Thoracic aorta (tissue), 2 donors: ENCODE measurements around the gene HSDL1. TPM values are rescaled to one million over a fixed set of nuclear protein-coding genes. Genes with fewer than 3 reads are reported as not detected.

Experiments
- ATAC-seq: fragments of 150-250 bp; one replicate; pipeline ENCODE4 v1.8.0; 2017; ENCODE audit warnings: low read depth; ENCODE audit not compliant: insufficient number of reproducible peaks, low FRiP score
- DNase-seq: peaks from one replicate; pipeline ENCODE4 v3.0.0-alpha.2; 2020; ENCODE audit warnings: low spot score
- H3K27ac ChIP-seq, 2 donors: fragments of 200-600 bp; sonication (generic); 1 replicate in 1 of 2; 2 replicates in 1 of 2; pipeline ENCODE4 v1.5.1; 2016; ENCODE audit warnings: mild to moderate bottlenecking in 2 of 2, moderate library complexity in 2 of 2
- H3K27me3 ChIP-seq: fragments of 200-600 bp; sonication (generic); replicated peaks from 2 replicates; pipeline ENCODE4 v1.6.0; 2016; ENCODE audit warnings: mild to moderate bottlenecking; ENCODE audit not compliant: insufficient read depth
- H3K36me3 ChIP-seq: fragments of 200-600 bp; sonication (generic); one replicate; pipeline ENCODE4 v1.5.1; 2016
- H3K4me1 ChIP-seq, 2 donors: fragments of 200-600 bp; sonication (generic); 1 replicate in 1 of 2; 2 replicates in 1 of 2; pipeline versions ENCODE4 v1.5.1 to v1.6.0; 2016; ENCODE audit warnings: low read depth in 2 of 2, mild to moderate bottlenecking in 1 of 2; ENCODE audit not compliant: control insufficient read depth in 1 of 2
- H3K4me3 ChIP-seq: fragments of 200-600 bp; sonication (generic); 2 replicates; pipeline ENCODE4 v1.5.1; 2016; ENCODE audit warnings: mild to moderate bottlenecking
- H3K9me3 ChIP-seq: fragments of 200-600 bp; sonication (generic); 2 replicates; pipeline ENCODE4 v1.5.1; 2016
- CTCF ChIP-seq: fragments of 200-600 bp; sonication (generic); IDR thresholded peaks from one replicate; pipeline ENCODE4 v1.5.1; 2019; ENCODE audit warnings: antibody characterized with exemption
- total RNA-seq, 2 donors: library from RNA; depleted of rRNA; stranded (reverse); fragments of >200 nt; gene quantifications; one replicate each; pipeline versions ENCODE4 v1.1.0 to v1.2.3, GENCODE V29; 2016

HSDL1 gene
- total RNA-seq, 2 donors from 2014 or later = 7.2 to 14.4 TPM

GRCh38 chr16:84104231-84104630 is 40.7 kb downstream of the HSDL1 start:
- TF ChIP-seq CTCF = no peak
- Histone ChIP-seq H3K27ac (no peak overlapping the region), H3K4me3 (no peak overlapping the region), H3K9me3 (no peaks in the 10 kb centered on the region), H3K36me3 (peaks cover 3% of the 10 kb centered on the region), H3K4me1 (peaks cover 5 to 10% of the 10 kb centered on the region in 2 donors), H3K27me3 (no peaks in the 10 kb centered on the region)
- DNase-seq = no peak
- ATAC-seq = no peak

GRCh38 chr16:84103678-84104077 is 41.3 kb downstream of the HSDL1 start:
- H3K27me3 ChIP-seq = no peaks in the 10 kb centered on the region
- H3K36me3 ChIP-seq = peaks cover 3% of the 10 kb centered on the region
- no peak for DNase-seq
- H3K9me3 ChIP-seq = no peaks in the 10 kb centered on the region
- peaks cover 5 to 7% of the 10 kb centered on the region in 2 donors for H3K4me1 ChIP-seq
- no peak for ATAC-seq
- no peak overlapping the region for H3K4me3 ChIP-seq
- no peak overlapping the region for H3K27ac ChIP-seq
- no peak for TF ChIP-seq CTCF

DNA sequence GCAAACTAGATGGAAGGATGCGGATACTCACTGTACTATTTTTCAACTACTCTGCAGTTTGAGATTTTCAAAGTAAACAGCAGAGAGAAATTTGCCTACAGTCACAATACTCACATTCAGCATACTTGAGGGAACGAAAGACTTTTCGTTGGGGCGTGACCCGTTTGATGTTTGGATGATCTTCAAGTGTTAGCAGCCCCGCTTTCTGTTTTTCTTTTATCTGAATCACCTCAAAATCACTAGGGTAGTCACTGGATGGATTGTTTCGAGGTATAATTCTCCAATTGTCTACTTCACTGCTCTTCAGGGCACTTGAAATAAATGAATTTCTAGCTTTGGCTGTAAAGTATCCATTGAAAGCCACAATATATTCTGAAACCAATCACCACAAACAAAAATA is 46.0 kb downstream of the HSDL1 start:
- Histone ChIP-seq H3K9me3 (no peaks in the 10 kb centered on the region), H3K27ac (no peak overlapping the region), H3K4me1 (peaks cover 4 to 7% of the 10 kb centered on the region in 2 donors), H3K36me3 (peaks cover 27% of the 10 kb centered on the region), H3K4me3 (no peak overlapping the region), H3K27me3 (no peaks in the 10 kb centered on the region)
- DNase-seq (no peak), ATAC-seq (no peak)
- no peak for TF ChIP-seq CTCF

DNA sequence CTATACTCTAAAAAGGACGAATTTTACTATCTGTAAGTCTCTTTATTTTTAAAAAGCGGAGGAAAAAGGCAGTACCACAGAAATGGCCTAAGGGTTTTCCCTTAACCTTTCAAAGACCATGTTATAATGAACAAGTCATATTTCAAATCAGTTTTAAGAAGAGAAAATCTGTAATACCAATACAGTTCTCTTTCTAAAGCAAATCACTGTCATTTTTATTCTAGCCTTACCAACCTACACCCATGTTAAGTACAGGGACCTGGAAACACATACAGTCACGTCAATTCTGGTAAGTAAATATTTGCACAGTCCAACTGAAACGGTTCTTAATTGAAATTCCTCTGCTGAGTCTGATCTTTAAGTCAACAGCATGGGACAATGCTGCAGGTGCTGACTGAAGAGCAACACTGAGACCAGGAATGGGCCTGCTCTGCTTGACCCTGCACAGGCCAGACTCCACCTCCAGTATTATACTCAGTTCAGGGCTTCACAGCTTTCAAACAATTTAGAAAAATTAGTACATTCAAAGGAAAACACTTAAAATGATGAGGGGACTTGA is 48.5 kb downstream of the HSDL1 start:
- TF ChIP-seq CTCF = no peak
- no peaks in the 10 kb centered on the region for H3K4me1 ChIP-seq
- no peak for ATAC-seq

DNA sequence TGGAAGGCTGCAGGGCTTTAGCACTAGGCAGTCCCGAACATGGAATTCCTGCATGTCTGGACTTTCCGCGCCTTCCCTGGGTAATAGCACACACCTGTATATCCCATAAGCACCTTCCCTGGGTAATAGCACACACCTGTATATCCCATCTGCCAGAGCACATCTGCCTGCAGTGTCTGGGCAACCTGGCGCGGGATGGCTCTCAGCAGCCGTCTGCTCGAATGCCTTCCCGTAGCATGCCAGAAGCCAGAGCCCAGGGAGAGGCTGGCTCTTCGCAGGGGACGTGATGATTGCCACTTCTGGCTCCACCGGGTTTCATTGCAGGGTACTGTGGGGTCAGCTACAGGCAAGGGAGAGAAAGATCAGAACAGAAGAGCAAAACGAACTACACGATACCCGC is 49.5 kb downstream of the HSDL1 start:
- no peaks in the 10 kb centered on the region for H3K27me3 ChIP-seq
- TF ChIP-seq CTCF = no peak
- peaks cover 52% of the 10 kb centered on the region for H3K36me3 ChIP-seq
- H3K4me3 ChIP-seq = no peak overlapping the region
- DNase-seq (no peak), ATAC-seq (no peak)
- no peak overlapping the region for H3K27ac ChIP-seq
- no peaks in the 10 kb centered on the region for H3K4me1 ChIP-seq
- no peaks in the 10 kb centered on the region for H3K9me3 ChIP-seq

More for the DNA sequence above, 48.5 kb downstream of the HSDL1 start:
- DNase-seq = no peak
- Histone ChIP-seq H3K9me3 (no peaks in the 10 kb centered on the region), H3K36me3 (peaks cover 50% of the 10 kb centered on the region), H3K4me3 (no peak overlapping the region), H3K27me3 (no peaks in the 10 kb centered on the region), H3K27ac (no peak overlapping the region)
